HG03280 (cell line): ENCODE results near the gene SYCN.
"Not testable (repeated sequence)": the region's sequence is repeated elsewhere in the genome, so short reads cannot be mapped to it uniquely, and the experiment has no call there.

Experiments used
- ATAC-seq: cut with Tn5 transposase; IDR thresholded peaks from one replicate; pipeline ENCODE4 v1.9.1; 2021; ENCODE audit warnings: mild to moderate bottlenecking, moderate library complexity; ENCODE audit not compliant: unreplicated experiment

Gene SYCN

GRCh38 chr19:39230096-39230764, 26.2 kb upstream of the SYCN start:
- no peak for ATAC-seq

- no peak for ATAC-seq
Measured at GRCh38 chr19:39224910-39225309, 20.8 kb upstream of the SYCN start.

GRCh38 chr19:39223703-39224279, 19.7 kb upstream of the SYCN start:
- no peak for ATAC-seq

- ATAC-seq = not testable (repeated sequence)
Measured at GRCh38 chr19:39219108-39219507, 15.0 kb upstream of the SYCN start.

GRCh38 chr19:39218230-39219007, 14.4 kb upstream of the SYCN start:
- ATAC-seq = no peak

- no peak for ATAC-seq
Measured at GRCh38 chr19:39217094-39217493, 13.0 kb upstream of the SYCN start.

- ATAC-seq = not testable (repeated sequence)
Measured at GRCh38 chr19:39215323-39215722, 11.3 kb upstream of the SYCN start.

GRCh38 chr19:39212375-39212742, 8.3 kb upstream of the SYCN start:
- no peak for ATAC-seq

- no peak for ATAC-seq
Measured at GRCh38 chr19:39211731-39212374, 7.8 kb upstream of the SYCN start.

- ATAC-seq = no peak
Measured at GRCh38 chr19:39209196-39209595, 5.1 kb upstream of the SYCN start.

GRCh38 chr19:39208175-39208795, 4.2 kb upstream of the SYCN start:
- ATAC-seq = no peak

- no peak for ATAC-seq
Measured at GRCh38 chr19:39207293-39207836, 3.3 kb upstream of the SYCN start.

- no peak for ATAC-seq
Measured at GRCh38 chr19:39206122-39206521, 2.1 kb upstream of the SYCN start.

GRCh38 chr19:39205449-39205764, 1.3 kb upstream of the SYCN start:
- no peak for ATAC-seq

- ATAC-seq = no peak
Measured at GRCh38 chr19:39202998-39203355, 1.1 kb downstream of the SYCN start.

- no peak for ATAC-seq
Measured at GRCh38 chr19:39200803-39201115, 3.3 kb downstream of the SYCN start.

- ATAC-seq = no peak
Measured at GRCh38 chr19:39200066-39200802, 3.8 kb downstream of the SYCN start.

GRCh38 chr19:39199025-39199424, 5.0 kb downstream of the SYCN start:
- no peak for ATAC-seq

GRCh38 chr19:39197808-39198207, 6.3 kb downstream of the SYCN start:
- ATAC-seq = no peak

- ATAC-seq = no peak
Measured at GRCh38 chr19:39196860-39197562, 7.1 kb downstream of the SYCN start, which contains the start of gene NCCRP1. Gene NCCRP1 (plus strand): TSS chr19:39196964. CDS start chr19:39196983, 19 bp downstream.
